GM19238 (cell line): Measurements from ENCODE around the gene CACNA2D2.

Source experiments
- DNase-seq: peaks from one replicate; pipeline ENCODE4 v3.0.0; 2011; ENCODE audit warnings: low spot score; ENCODE audit not compliant: insufficient read length

The CACNA2D2 gene

DNA sequence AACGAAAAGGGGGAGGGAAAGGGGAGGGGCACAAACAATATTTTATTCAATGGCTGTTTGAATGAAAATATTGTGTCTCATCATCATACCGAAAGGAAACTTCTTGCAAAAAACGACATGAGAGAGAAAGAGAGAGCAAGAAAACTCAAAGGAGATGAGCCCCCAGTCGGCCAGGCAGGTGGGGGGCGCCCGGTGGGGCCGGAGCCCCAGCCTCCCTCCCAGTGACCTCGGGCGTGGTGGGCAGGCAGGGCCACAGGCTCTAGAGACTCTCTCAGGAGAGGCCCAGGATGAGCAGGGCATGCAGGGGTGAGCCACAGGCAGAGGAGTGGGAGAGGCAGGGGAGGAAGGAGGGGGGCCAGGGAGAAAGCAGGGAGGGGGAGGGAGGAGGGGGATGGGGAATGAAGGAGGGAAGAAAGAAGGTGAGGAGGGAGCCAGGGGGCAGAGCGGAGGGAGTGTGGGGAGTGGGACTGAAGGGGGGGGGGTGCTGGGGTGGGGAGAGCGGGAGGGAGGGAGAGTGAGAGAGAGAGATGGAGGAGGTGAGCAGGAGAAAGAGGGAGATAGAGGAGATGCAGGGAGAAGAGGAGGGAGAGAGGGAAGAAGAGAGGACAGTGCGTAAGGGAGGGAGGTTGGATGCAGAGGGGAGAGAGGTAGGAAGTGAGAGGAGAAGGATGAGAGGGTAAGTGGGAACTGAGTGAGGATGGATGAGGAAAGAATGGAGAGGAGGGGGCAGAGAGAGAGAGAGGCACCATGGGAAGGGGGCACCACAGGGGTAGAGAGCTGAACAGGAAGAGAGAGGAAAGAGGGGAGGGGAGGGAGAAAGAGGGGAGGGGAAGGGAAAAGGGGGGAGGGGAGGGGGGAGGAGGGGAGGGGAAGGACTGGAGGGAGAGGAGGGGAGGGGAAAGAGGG is 130.0 kb downstream of the CACNA2D2 start:
- no peak for DNase-seq

DNA sequence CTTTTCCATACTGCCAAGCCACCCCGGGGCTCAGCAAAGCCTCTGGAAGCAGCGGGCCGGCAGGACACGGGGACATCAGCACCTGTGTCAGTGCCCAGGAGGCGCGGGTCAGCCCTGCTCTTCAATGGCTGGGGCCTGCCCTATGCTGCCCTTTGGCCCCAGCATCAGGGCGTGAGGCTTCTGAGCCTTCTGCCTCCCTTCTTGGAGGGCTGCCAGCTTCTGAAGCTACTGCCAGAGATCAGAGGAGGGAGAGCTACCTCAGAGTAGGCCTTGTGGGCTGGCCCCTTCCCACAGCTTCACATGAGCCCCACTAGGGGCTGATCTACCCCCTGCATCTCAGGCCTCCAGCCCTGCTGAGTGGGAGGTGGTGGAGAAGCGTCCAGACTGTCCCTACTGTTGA is 131.1 kb downstream of the CACNA2D2 start:
- DNase-seq: no peak

DNA sequence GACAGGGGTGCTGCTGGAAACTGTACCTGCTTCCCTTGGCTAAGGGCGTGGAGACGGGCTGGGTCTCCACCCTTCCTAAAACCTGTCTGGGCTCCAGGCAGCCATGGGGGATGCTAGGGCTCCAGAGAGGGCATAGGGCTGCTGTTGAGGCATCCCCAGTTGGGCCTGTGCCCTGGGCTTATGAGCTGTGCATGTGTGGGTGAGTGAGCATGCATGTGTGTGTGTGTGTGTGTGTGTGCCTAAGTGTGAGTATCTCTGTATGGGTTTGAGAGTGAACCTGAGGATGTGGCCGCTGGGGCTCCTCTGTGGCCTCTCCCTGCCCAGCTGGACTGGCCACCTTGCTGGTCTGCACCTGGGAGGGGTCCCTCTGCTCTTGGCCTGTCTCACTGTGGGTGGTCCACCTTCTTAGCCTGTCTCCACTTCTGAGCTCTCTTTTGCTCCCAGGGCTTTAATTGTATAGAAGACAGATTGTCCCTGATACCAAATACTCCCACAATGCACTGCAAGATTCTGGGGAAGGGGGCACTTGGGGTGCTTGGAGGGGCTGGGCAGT is 132.2 kb downstream of the CACNA2D2 start:
- no peak for DNase-seq

DNA sequence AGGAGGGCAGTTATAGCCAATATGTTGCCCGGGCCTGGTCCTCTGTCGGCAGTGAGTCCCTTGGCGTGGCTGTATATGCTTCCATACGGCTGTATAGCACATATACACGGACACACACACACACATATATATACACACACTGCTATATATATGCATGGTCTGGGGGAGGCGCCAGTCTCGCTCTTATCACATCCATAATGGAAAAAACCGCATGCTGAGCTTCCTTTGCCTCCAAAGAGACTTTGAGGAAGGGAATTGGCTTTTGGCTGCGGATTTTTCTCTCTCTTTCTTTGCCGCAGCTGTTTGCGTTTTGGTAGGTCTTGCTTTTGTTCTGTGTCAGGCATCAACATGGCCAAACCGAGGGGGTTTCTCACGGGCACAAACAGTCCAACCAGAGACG is 132.8 kb downstream of the CACNA2D2 start:
- DNase-seq: no peak

DNA sequence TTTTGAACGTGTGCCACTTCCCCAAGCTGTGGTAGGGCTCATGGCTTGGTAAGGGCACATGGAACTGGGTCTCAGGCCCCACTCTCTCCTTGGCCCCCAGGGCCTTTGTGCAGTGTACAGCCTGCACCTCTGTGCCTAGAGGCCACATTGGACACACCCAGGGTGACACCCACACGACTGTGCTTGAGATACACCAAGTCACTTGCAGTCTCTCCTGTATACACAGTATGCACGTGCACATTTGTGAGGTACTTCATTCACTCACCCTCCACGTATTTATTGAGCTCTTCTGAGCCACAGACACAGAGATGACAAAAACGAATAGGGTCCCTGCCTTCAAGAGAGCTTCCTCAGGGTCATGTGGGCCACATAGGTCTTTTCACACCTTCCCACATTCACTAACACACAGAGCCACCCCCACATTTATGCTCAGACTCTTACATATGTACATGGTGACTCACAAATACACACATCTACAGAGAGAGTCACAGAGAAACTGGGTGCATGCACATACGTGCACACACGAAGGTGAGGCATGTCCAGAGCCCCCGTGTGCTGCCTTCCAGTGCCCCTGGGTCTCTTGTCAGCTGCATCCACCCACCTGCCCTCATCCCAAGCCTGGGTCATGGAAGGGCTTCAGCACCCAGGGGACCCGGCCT is 134.3 kb downstream of the CACNA2D2 start:
- no peak for DNase-seq

DNA sequence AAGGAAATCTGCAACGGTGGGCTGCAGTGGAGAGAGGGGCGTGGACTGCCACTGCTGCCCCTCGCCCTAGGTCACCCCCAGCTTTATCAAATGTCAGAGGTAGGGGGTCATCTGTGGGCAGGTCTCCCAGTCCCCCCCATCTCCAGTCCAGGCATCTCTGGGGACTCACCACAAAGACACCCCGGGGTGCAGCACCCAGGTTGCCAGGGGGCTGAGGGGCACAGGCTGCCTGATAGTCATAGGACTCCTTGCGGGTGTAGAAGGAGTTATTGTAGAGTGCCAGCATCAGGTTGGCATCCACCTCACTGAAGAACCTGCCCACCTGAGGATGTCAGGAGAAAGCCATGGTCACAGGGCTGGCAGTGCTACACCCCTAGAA is 137.6 kb downstream of the CACNA2D2 start:
- no peak for DNase-seq

DNA sequence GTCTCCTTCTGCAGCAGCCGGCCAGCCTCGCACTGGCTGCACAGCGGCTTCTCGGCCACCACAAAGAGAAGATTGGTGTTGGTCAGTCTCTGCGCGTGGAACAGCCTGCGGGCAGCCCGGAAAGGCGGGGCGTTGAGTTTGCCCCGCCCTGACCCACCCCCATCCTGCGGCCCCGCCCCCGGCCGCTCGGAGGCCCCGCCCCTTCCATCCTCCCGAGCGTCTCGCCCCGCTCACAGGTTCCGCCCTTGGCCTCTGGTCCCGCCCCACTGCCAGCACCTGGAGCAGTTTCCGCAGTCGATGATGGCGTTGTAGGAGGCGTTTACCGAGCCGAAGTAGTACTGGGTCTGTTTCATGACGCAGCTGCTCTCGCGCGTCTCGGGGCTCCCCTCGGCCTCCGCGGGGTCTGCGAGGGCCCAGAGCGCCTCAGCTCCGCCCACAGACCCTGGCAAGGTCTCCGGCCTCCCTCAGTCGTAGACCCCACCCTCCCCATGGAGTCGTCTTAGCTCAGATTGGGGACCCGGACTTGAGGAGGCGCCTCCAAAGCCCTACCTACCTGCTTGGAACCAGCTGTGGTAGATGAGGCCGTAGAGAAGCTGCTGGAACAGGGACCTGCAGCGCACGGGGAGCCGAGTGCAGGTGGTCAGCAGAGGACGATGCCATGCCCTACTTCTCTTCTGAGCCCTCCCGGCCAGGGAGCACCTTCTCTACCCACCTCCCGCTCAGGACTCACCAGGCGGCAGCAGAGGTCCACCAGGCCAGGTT is 138.2 kb downstream of the CACNA2D2 start:
- DNase-seq: peak; percentile 95

DNA sequence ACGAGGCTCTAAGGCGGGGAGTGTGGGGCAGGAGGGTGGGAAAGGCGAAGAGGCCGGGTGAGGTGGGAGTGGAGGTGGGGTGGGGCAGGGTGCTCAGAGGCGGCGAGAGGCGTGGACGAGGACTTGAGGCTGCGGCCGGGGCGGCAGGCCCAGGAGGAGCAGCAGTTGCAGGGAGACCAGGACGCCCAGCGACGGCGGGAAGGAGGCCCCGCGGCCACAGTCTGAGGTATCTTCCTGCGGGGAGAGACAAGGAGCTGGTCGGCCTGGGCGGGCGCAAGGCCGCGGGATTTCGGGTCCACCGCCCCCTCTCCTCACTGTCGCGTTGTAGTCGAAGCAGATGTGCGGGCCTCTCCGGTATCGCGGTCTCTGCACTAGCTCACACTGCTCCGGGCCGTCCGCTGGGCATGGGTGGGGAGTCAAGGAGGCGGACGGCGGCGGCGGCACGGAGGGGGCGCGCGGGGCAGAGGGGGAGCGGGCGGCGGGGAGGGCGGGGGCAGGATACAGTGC is 138.8 kb downstream of the CACNA2D2 start:
- DNase-seq: no peak

DNA sequence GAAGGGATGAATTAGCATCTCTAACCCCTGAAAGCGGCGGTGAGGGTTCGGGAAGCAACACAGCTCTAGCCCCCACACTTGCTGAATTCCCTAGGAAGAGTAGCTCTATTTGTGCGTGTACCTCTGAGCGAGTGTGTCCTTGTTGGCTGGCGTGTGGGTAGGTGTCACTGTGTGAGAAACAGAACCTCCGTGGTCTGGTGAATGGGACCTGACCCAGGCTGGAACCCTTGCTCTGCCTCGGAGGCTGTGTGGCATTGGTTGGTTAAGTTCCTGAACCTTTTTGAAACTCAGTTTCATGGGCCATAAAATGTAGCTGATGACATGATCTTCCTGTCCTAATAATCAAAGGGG is 143.7 kb downstream of the CACNA2D2 start:
- no peak for DNase-seq

DNA sequence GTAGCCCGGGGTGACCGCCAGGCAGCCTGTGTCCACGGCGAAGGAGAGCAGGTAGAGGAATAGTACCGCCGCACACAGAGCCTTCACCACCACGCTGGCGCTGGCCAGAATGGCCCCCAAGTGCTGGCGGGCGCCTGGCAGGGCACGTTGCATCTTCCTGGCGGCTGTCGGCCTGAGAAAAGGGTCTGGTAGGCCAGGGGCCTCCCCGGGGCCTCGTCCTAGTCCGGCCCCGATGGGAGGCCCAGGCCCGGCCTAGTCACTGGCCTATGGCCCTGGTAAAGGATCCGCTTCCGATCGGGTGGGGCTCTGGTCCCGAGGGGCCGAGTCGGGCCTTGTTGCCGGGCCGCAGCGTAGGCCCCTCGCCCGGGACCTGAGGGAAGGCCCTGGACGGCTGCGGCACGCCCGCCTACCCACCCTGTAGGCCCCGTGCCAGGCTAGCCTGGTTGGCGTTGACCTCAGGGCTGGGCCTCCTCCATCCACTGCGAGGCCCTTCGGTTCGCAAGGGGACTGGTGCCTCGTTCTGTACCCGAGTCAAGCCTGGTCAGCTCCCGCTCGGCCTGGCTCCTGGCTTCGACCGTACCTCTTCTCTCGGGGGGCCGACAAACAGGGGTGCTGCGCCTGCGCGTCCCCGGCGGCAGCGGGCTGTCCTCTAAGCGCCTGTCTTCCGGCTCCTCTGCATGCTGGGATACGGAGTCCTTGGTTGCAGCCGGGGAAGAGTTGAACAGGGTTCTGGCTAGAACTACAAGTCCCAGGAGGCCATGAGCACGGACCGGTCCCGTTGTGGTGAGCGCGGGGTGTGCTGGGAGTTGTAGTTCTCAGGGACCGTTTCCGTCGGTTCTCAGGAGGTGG is 144.3 kb downstream of the CACNA2D2 start, which contains the start of gene TMEM115:
TSS of gene TMEM115 (minus strand) at position 611 of the 849 bp plus-strand sequence. CDS start at position 153, 458 bp downstream.
- DNase-seq: peak; percentile 99

DNA sequence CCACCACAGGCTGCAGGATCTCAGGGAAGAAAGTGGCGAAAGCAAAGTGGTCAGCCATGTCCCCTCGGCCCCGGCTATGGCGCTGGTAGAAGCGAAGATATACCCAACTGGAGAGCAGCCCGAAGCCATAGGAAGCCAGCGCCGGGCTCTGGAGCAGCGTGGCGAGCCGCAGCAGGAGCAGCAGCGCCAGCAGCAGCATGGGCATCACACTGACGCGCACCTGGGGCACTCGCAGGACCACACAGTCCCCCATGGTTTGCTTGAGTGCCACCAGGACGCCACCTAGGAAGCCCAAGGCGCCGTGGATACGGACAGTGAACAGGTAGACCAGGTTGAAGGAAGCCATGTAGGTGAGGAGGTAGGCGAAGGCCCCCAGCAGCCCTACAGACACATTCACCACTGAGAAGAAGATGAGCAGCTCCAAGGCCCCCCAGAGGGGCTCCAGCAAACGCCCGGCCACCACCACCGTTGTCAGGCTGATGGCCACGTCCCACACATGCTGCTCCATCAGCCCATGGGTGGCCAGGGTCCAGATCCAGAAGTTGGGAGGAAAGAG is 145.0 kb downstream of the CACNA2D2 start:
- no peak for DNase-seq

DNA sequence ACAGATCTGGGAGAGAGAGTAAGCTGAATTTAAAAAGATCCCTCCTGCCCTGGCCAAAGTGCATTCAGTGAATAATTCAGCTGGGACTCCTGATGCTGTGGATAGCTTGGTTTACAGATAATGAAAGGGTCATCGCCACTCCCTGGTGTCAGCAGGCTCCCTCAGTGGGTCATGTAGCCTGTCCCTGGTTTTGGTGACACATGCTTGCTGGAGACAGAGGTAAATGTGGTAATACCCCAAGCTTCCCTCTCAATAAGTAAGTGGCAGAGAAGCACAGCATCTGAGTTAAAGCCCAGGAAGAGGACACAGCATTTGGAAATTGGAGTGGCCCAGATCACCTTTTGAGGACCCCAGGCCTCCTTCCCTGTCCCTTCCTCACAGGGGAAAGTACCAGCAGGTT is 146.0 kb downstream of the CACNA2D2 start:
- no peak for DNase-seq

DNA sequence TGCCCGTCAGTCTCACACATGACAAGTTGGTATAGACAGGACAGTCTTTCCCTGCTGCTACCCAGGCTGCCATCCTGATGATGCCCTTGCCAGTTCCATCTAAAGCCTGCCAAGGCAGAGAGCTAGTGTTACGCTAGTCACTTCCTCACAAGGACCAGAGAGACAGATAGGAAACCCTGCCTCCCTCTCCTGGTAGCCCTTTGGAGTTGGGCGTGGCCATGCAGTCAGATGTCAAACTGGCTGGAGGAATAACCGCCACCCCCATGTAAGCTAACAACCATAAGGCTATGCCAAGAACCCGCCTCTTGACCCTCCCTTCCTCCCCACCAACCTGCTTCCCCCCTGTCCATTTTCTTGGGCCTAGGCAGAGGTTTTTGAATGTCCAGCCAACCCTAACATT is 146.9 kb downstream of the CACNA2D2 start:
- DNase-seq: no peak

DNA sequence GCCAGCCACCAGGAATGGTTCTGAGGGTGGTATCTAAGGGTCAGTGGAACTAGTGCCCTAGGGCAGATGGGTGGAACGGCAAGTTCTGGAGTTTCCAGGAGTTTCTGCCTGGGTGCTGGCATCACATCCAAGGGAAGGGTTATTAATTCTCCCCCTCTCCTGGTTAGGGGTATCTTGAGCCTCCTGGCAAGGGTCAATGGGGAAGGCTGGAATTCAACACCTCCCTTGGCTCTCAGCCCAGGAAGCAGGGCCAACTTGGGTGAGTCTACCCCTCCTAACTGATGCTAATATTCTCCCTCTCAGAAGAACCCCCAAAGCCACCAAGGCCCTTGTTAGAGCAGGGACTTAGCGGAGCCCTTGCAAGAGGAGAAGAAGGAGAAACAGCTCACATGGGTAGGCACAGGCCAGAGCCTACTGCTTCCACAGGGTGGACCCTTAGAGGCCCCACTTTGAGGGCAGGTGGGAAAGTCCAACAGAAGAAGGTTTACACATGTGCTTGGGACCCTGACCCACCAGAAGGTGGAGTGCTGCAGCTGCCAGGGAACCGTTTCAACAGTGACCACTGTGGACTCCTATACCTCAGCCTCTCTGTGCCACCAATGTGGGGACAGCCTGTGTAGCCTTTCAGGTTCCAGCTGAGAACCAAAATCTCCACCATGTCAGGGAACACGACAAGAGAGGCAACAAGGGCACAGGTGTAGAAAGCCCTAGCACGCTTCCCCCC is 147.4 kb downstream of the CACNA2D2 start:
- DNase-seq: no peak

DNA sequence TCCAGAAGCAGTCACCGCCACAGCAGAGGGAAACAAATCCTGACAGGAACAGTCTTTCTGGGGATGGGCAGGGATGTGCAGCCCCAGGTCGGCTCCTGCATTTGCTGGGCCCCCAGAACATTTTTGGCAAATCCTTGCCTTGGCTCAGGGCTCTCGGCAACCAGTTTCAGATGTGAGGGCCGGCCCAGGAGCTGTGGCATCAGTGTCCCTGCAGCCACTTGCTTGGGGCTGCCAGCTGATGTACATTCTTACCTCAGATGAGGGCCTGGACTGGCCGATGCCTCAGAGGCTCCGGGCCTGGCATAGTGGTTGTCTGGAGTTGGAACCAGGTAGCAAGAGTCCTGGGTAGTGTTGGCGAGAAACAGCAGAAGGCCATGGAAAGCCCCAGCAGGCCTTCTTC is 148.6 kb downstream of the CACNA2D2 start:
- no peak for DNase-seq

DNA sequence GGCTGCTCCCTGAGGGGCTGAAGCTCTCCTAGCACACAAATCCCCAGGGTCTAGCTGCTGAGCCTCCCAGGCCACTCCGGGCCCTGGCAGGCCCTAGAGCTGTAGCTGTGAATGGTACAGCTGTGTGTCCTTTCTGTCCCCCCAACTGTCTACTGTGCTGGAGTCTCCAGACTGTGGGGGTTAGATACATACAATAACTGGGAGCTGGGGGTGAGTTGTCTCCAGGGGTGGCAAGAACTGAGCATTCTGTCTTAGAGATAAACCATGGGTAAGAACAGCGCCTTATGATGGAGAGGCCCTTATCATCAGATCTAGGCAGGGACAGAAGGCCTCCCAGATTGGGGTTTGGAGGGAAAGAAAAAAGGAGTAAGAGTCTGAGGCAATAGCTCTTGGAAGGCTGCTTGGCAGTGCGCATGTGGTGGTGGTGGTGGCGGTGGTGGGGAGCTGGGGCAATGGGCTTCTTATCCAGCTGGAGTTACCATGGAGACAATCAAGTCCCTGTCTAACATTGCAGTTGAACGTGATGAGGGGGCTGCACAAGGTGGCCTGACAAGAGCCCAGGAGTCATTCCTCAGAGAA is 149.2 kb downstream of the CACNA2D2 start:
- DNase-seq: no peak

DNA sequence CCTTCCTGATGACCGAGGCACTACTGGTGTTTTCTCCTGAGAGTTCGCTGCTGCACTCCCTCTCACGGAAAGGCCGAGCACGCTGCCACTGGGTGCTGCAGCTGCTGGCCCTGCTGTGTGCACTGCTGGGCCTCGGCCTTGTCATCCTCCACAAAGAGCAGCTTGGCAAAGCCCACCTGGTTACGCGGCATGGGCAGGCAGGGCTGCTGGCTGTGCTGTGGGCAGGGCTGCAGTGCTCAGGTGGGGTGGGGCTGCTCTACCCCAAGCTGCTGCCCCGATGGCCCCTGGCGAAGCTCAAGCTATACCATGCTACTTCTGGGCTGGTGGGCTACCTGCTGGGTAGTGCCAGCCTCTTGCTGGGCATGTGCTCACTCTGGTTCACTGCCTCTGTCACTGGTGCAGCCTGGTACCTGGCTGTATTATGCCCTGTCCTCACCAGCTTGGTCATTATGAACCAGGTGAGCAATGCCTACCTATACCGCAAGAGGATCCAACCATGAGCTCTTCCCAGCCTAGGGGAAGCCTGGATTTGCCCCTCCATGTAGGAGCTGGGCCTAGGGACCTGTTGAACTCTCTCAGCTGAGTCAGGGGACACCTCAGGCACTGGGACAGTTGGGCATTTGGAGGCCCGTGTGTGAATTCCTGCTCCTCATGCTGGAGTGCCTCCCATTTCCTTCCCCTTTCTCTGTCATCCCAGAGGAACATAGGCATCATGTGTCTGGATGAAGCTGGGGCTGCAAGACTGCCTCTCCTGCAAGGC is 150.0 kb downstream of the CACNA2D2 start:
- DNase-seq: no peak

DNA sequence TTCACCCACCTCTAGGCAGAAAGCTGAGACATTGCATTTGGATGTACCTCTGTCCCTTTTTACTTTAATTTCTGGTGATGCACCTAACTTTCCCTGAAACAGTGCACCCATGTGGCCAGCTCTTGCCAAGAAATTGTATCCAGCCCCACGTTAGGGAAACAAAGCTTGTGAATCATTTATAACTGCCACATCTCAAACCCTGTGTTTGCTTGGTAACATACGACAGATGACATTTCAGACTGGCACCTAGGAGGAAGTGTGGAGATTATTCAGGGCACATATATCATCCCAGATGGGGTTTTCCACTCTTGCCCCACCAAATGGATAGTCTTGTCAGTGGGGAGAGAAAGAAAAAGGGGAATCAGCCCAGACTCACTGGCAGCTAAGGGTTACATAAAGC is 150.7 kb downstream of the CACNA2D2 start:
- DNase-seq: no peak

DNA sequence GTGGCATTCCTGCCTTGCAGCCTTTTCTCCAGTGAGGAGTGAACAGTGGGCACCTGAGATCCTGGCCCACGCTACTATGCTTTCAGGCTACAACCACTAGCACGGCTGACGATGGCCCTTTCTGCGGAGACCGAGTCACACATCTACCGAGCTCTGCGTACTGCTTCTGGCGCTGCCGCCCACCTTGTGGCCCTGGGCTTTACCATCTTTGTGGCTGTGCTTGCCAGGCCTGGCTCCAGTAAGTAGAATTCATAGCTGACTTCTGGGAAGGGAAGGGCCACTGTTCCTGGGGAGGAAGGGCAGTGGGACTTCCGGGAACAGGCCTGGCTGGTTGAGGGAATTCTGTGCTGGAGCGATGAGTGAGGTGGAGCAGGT is 152.1 kb downstream of the CACNA2D2 start:
- no peak for DNase-seq
